H1 (cell line): ENCODE results near the gene RAB1B.

Experiments used
- ATF2 ChIP-seq: IDR thresholded peaks from 2 replicates; pipeline ENCODE4 v1.6.1; 2012; ENCODE audit warnings: low read length, inconsistent platforms
- CEBPB ChIP-seq: IDR thresholded peaks from 2 replicates; pipeline ENCODE4 v1.6.1; 2012; ENCODE audit warnings: low read depth, low read length
- CTCF ChIP-seq, 3 experiments: IDR thresholded peaks; 1 replicate in 2 of 3; 2 replicates in 1 of 3; pipeline versions ENCODE4 v1.5.1 to v1.6.1; 2011; ENCODE audit warnings: low read length in 3 of 3, mild to moderate bottlenecking in 3 of 3, inconsistent platforms in 2 of 3, low read depth in 1 of 3, moderate library complexity in 1 of 3; ENCODE audit not compliant: insufficient read depth in 1 of 3; ENCODE audit errors: control extremely low read depth in 1 of 3
- JUND ChIP-seq: IDR thresholded peaks from 2 replicates; pipeline ENCODE4 v1.6.1; 2011; ENCODE audit warnings: mild to moderate bottlenecking, improper control_type of control experiment, low read length
- POLR2A ChIP-seq, 2 experiments: IDR thresholded peaks; 1 replicate in 1 of 2; 2 replicates in 1 of 2; pipeline ENCODE4 v1.6.1; 2011; ENCODE audit warnings: low read depth in 2 of 2, low read length in 2 of 2, mild to moderate bottlenecking in 2 of 2; ENCODE audit errors: control extremely low read depth in 1 of 2
- RNF2 ChIP-seq: fragments of 200-900, 300-1000 bp; sonication (generic); IDR thresholded peaks from 2 replicates; pipeline ENCODE4 v1.7.1; 2016; ENCODE audit warnings: borderline replicate concordance, low read depth, mild to moderate bottlenecking, antibody characterized with exemption, low read length; ENCODE audit not compliant: poor library complexity, severe bottlenecking; ENCODE audit errors: missing control alignments
- SP1 ChIP-seq: IDR thresholded peaks from 2 replicates; pipeline ENCODE4 v1.6.1; 2011; ENCODE audit warnings: low read depth, low read length
- SP4 ChIP-seq: IDR thresholded peaks from 2 replicates; pipeline ENCODE4 v1.6.1; 2012; ENCODE audit warnings: low read length, inconsistent platforms
- TF ChIP-seq, protein P1 (sequence below): IDR thresholded peaks from 2 replicates; pipeline ENCODE4 v1.6.1; 2012; ENCODE audit warnings: inconsistent platforms

DNA sequence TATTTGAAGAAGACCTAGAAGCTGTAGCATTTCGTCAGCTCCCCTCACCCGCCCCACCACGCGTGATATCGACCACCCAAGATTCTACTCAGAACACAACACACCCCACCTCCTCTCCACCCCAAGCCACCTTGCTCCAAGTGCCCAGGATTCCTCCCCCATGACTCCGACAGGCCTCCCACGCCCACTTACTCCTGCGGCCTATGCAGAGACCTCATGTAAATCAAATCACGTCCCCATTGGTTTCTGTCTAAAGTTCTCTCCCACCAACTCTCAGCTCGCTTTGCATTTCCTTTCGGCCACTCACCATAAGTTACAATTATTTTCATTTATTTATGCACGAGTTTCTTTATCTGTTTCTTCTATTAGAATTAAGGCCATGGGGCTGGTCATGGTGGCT, 34.2 kb downstream of the RAB1B start:
- no peak for TF ChIP-seq ATF2
- no peak for TF ChIP-seq CEBPB
- no peak for TF ChIP-seq SP4
- TF ChIP-seq JUND = no peak
- TF ChIP-seq, protein P1, sequence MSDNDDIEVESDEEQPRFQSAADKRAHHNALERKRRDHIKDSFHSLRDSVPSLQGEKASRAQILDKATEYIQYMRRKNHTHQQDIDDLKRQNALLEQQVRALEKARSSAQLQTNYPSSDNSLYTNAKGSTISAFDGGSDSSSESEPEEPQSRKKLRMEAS = no peak
- TF ChIP-seq RNF2 = no peak
- no peak for TF ChIP-seq CTCF (IDR thresholded peaks at IDR 0.05; ENCODE audit: control extremely low read depth in 1 of 3, insufficient read depth in 1 of 3, low read depth in 1 of 3, low read length in 3 of 3)
- TF ChIP-seq POLR2A (IDR thresholded peaks at IDR 0.05; ENCODE audit: control extremely low read depth in 1 of 2, low read depth in 2 of 2, low read length in 2 of 2) = no peak
- no peak for TF ChIP-seq SP1
